ENCODE data around the gene LNPEP.

The LNPEP gene

GRCh38 chr5:97044052-97044451 is 108.2 kb downstream of the LNPEP start:
- Histone ChIP-seq H3K18ac (ENCODE audit: low read length) (peak overlapping the region; percentile 9), H3K14ac (ENCODE audit: low read length) (no peak overlapping the region), H3K4me2 (ENCODE audit: insufficient read depth, low read length, poor library complexity, severe bottlenecking) (no peak overlapping the region), H2AK5ac (ENCODE audit: low read depth, low read length) (no peak overlapping the region), H3K4me3 (ENCODE audit: low read length in 2 of 2) (no peak overlapping the region), H3K27ac (replicated peaks; ENCODE audit: low read length) (no peak overlapping the region), H4K8ac (ENCODE audit: low read depth, low read length) (no peak overlapping the region), H3K9ac (ENCODE audit: low read depth, low read length, poor library complexity) (no peak overlapping the region), H3K79me1 (ENCODE audit: low read depth, low read length) (no peaks in the 10 kb centered on the region), H3K23ac (ENCODE audit: low read depth, low read length, poor library complexity) (no peak overlapping the region), H3K4ac (ENCODE audit: low read length) (no peak overlapping the region), H2BK120ac (ENCODE audit: low read depth, low read length) (no peak overlapping the region), H2BK5ac (ENCODE audit: low read length) (no peak overlapping the region), H3K27me3 (ENCODE audit: control insufficient read depth in 3 of 3, insufficient read depth in 3 of 3, low read depth in 1 of 3, low read length in 3 of 3) (no peaks in the 10 kb centered on the region), H3K4me1 (ENCODE audit: control insufficient read depth in 2 of 2, insufficient read depth in 1 of 2, low read depth in 1 of 2, low read length in 2 of 2) (peaks cover 11 to 16% of the 10 kb centered on the region in 2 donors), H2BK12ac (ENCODE audit: low read length) (no peak overlapping the region), H4K91ac (ENCODE audit: low read depth, low read length, poor library complexity) (no peak overlapping the region), H3K36me3 (replicated peaks in 1 of 2; ENCODE audit: control insufficient read depth in 2 of 2, insufficient read depth in 2 of 2, low read length in 2 of 2) (no peaks in the 10 kb centered on the region), H2AFZ (ENCODE audit: low read length) (peak overlapping the region; percentile 17), H2BK15ac (ENCODE audit: low read length) (no peak overlapping the region), H3K9me3 (replicated peaks in 1 of 2; ENCODE audit: control insufficient read depth in 2 of 2, insufficient read depth in 1 of 2, low read depth in 1 of 2, low read length in 2 of 2) (no peaks in the 10 kb centered on the region)
- no CpG with 5 or more reads among the region's 2 CpGs for WGBS, 2 donors (ENCODE audit: extremely low coverage in 2 of 2, insufficient read length in 2 of 2, insufficient replicate concordance in 1 of 2)
- no peak for DNase-seq (ENCODE audit: low spot score)

GRCh38 chr5:97046270-97046982 is 110.5 kb downstream of the LNPEP start:
- peaks cover 11 to 16% of the 10 kb centered on the region in 2 donors for H3K4me1 ChIP-seq (ENCODE audit: control insufficient read depth in 2 of 2, insufficient read depth in 1 of 2, low read depth in 1 of 2, low read length in 2 of 2)
- H3K18ac ChIP-seq (ENCODE audit: low read length), result no peak overlapping the region
- no peak overlapping the region for H2BK12ac ChIP-seq (ENCODE audit: low read length)
- H3K9ac ChIP-seq (ENCODE audit: low read depth, low read length, poor library complexity), result no peak overlapping the region
- no peaks in the 10 kb centered on the region for H3K27me3 ChIP-seq (ENCODE audit: control insufficient read depth in 3 of 3, insufficient read depth in 3 of 3, low read depth in 1 of 3, low read length in 3 of 3)
- H4K8ac ChIP-seq (ENCODE audit: low read depth, low read length), result no peak overlapping the region
- no peak overlapping the region for H2BK120ac ChIP-seq (ENCODE audit: low read depth, low read length)
- DNase-seq (ENCODE audit: low spot score), result no peak
- no peaks in the 10 kb centered on the region for H3K9me3 ChIP-seq (replicated peaks in 1 of 2; ENCODE audit: control insufficient read depth in 2 of 2, insufficient read depth in 1 of 2, low read depth in 1 of 2, low read length in 2 of 2)
- H3K14ac ChIP-seq (ENCODE audit: low read length), result no peak overlapping the region
- no peak overlapping the region for H3K4ac ChIP-seq (ENCODE audit: low read length)
- H3K23ac ChIP-seq (ENCODE audit: low read depth, low read length, poor library complexity), result no peak overlapping the region
- H2AFZ ChIP-seq (ENCODE audit: low read length), result no peak overlapping the region
- H3K79me1 ChIP-seq (ENCODE audit: low read depth, low read length), result no peaks in the 10 kb centered on the region
- H3K4me2 ChIP-seq (ENCODE audit: insufficient read depth, low read length, poor library complexity, severe bottlenecking), result no peak overlapping the region
- WGBS, 2 donors (ENCODE audit: extremely low coverage in 2 of 2, insufficient read length in 2 of 2, insufficient replicate concordance in 1 of 2), result no CpG with 5 or more reads among the region's 7 CpGs
- H4K91ac ChIP-seq (ENCODE audit: low read depth, low read length, poor library complexity), result no peak overlapping the region
- H2AK5ac ChIP-seq (ENCODE audit: low read depth, low read length), result no peak overlapping the region
- H2BK5ac ChIP-seq (ENCODE audit: low read length), result no peak overlapping the region
- H3K36me3 ChIP-seq (replicated peaks in 1 of 2; ENCODE audit: control insufficient read depth in 2 of 2, insufficient read depth in 2 of 2, low read length in 2 of 2), result no peaks in the 10 kb centered on the region
- H3K27ac ChIP-seq (replicated peaks; ENCODE audit: low read length), result no peak overlapping the region
- H3K4me3 ChIP-seq (ENCODE audit: low read length in 2 of 2), result no peak overlapping the region
- H2BK15ac ChIP-seq (ENCODE audit: low read length), result no peak overlapping the region

DNA sequence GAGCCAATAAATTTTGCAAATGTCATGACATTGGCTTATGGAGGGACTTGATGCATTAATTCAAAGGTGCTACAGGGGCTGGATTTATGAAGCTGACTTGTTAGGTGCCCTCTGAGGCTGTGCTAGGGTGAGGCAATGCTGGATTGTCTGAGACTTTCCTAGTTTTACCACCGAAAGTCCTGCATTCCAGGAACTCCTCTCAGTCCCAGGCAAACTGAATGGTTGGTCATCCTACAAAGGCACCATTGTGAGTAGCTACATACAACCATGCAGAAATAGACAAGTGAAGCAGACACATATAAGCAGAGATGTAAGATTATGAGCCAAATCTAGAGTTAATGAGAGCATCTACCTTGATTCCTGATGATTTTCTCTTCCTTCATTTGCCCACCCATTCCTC is 111.2 kb downstream of the LNPEP start:
- H2BK15ac ChIP-seq (ENCODE audit: low read length), result no peak overlapping the region
- H3K18ac ChIP-seq (ENCODE audit: low read length), result no peak overlapping the region
- no peak overlapping the region for H2BK5ac ChIP-seq (ENCODE audit: low read length)
- no peak overlapping the region for H4K91ac ChIP-seq (ENCODE audit: low read depth, low read length, poor library complexity)
- no peak overlapping the region for H3K14ac ChIP-seq (ENCODE audit: low read length)
- no peak overlapping the region for H3K4ac ChIP-seq (ENCODE audit: low read length)
- no peak overlapping the region for H2BK120ac ChIP-seq (ENCODE audit: low read depth, low read length)
- DNase-seq (ENCODE audit: low spot score), result no peak
- no CpG with 5 or more reads among the region's 1 CpG for WGBS, 2 donors (ENCODE audit: extremely low coverage in 2 of 2, insufficient read length in 2 of 2, insufficient replicate concordance in 1 of 2)
- peaks cover 11 to 16% of the 10 kb centered on the region in 2 donors for H3K4me1 ChIP-seq (ENCODE audit: control insufficient read depth in 2 of 2, insufficient read depth in 1 of 2, low read depth in 1 of 2, low read length in 2 of 2)
- H3K79me1 ChIP-seq (ENCODE audit: low read depth, low read length), result no peaks in the 10 kb centered on the region
- H3K4me2 ChIP-seq (ENCODE audit: insufficient read depth, low read length, poor library complexity, severe bottlenecking), result no peak overlapping the region
- no peak overlapping the region for H3K27ac ChIP-seq (replicated peaks; ENCODE audit: low read length)
- H2BK12ac ChIP-seq (ENCODE audit: low read length), result no peak overlapping the region
- no peaks in the 10 kb centered on the region for H3K27me3 ChIP-seq (ENCODE audit: control insufficient read depth in 3 of 3, insufficient read depth in 3 of 3, low read depth in 1 of 3, low read length in 3 of 3)
- no peak overlapping the region for H3K9ac ChIP-seq (ENCODE audit: low read depth, low read length, poor library complexity)
- no peak overlapping the region for H3K4me3 ChIP-seq (ENCODE audit: low read length in 2 of 2)
- no peaks in the 10 kb centered on the region for H3K36me3 ChIP-seq (replicated peaks in 1 of 2; ENCODE audit: control insufficient read depth in 2 of 2, insufficient read depth in 2 of 2, low read length in 2 of 2)
- H2AK5ac ChIP-seq (ENCODE audit: low read depth, low read length), result no peak overlapping the region
- H3K23ac ChIP-seq (ENCODE audit: low read depth, low read length, poor library complexity), result no peak overlapping the region
- H4K8ac ChIP-seq (ENCODE audit: low read depth, low read length), result no peak overlapping the region
- H2AFZ ChIP-seq (ENCODE audit: low read length), result no peak overlapping the region
- no peaks in the 10 kb centered on the region for H3K9me3 ChIP-seq (replicated peaks in 1 of 2; ENCODE audit: control insufficient read depth in 2 of 2, insufficient read depth in 1 of 2, low read depth in 1 of 2, low read length in 2 of 2)

- no peaks in the 10 kb centered on the region for H3K27me3 ChIP-seq (ENCODE audit: control insufficient read depth in 3 of 3, insufficient read depth in 3 of 3, low read depth in 1 of 3, low read length in 3 of 3)
- H2AK5ac ChIP-seq (ENCODE audit: low read depth, low read length), result no peak overlapping the region
- H3K14ac ChIP-seq (ENCODE audit: low read length), result no peak overlapping the region
- no peak overlapping the region for H4K8ac ChIP-seq (ENCODE audit: low read depth, low read length)
- no peak overlapping the region for H3K18ac ChIP-seq (ENCODE audit: low read length)
- no peak overlapping the region for H2BK12ac ChIP-seq (ENCODE audit: low read length)
- no peak overlapping the region for H3K27ac ChIP-seq (replicated peaks; ENCODE audit: low read length)
- DNase-seq (ENCODE audit: low spot score), result no peak
- no peak overlapping the region for H3K4me3 ChIP-seq (ENCODE audit: low read length in 2 of 2)
- no peak overlapping the region for H2BK120ac ChIP-seq (ENCODE audit: low read depth, low read length)
- no peak overlapping the region for H4K91ac ChIP-seq (ENCODE audit: low read depth, low read length, poor library complexity)
- no CpG with 5 or more reads among the region's 7 CpGs for WGBS, 2 donors (ENCODE audit: extremely low coverage in 2 of 2, insufficient read length in 2 of 2, insufficient replicate concordance in 1 of 2)
- no peak overlapping the region for H3K9ac ChIP-seq (ENCODE audit: low read depth, low read length, poor library complexity)
- H3K4ac ChIP-seq (ENCODE audit: low read length), result no peak overlapping the region
- H3K9me3 ChIP-seq (replicated peaks in 1 of 2; ENCODE audit: control insufficient read depth in 2 of 2, insufficient read depth in 1 of 2, low read depth in 1 of 2, low read length in 2 of 2), result no peaks in the 10 kb centered on the region
- no peaks in the 10 kb centered on the region for H3K79me1 ChIP-seq (ENCODE audit: low read depth, low read length)
- H3K36me3 ChIP-seq (replicated peaks in 1 of 2; ENCODE audit: control insufficient read depth in 2 of 2, insufficient read depth in 2 of 2, low read length in 2 of 2), result no peaks in the 10 kb centered on the region
- peaks cover 0 to 5% of the 10 kb centered on the region in 2 donors for H3K4me1 ChIP-seq (ENCODE audit: control insufficient read depth in 2 of 2, insufficient read depth in 1 of 2, low read depth in 1 of 2, low read length in 2 of 2)
- no peak overlapping the region for H2BK15ac ChIP-seq (ENCODE audit: low read length)
- H2AFZ ChIP-seq (ENCODE audit: low read length), result no peak overlapping the region
- H2BK5ac ChIP-seq (ENCODE audit: low read length), result no peak overlapping the region
- H3K23ac ChIP-seq (ENCODE audit: low read depth, low read length, poor library complexity), result no peak overlapping the region
- H3K4me2 ChIP-seq (ENCODE audit: insufficient read depth, low read length, poor library complexity, severe bottlenecking), result no peak overlapping the region
Measured at GRCh38 chr5:97049175-97049574, 113.3 kb downstream of the LNPEP start.

All from neuronal stem cell (in vitro differentiated cells).